HG02870 (cell line): ENCODE results near the gene CPEB4.

Experiments
- ATAC-seq: cut with Tn5 transposase; IDR thresholded peaks from one replicate; pipeline ENCODE4 v1.9.1; 2021; ENCODE audit warnings: mild to moderate bottlenecking, moderate library complexity; ENCODE audit not compliant: unreplicated experiment

The CPEB4 gene

GRCh38 chr5:173940269-173940668, 52.1 kb downstream of the CPEB4 start:
- no peak for ATAC-seq

GRCh38 chr5:173941102-173941501, 53.0 kb downstream of the CPEB4 start:
- ATAC-seq: no peak

GRCh38 chr5:173941758-173942401, 53.7 kb downstream of the CPEB4 start:
- ATAC-seq: no peak

GRCh38 chr5:173944511-173944910, 56.4 kb downstream of the CPEB4 start:
- ATAC-seq: no peak

GRCh38 chr5:173945160-173945559, 57.0 kb downstream of the CPEB4 start:
- no peak for ATAC-seq

- ATAC-seq: no peak
Observed at GRCh38 chr5:173946323-173946722, 58.2 kb downstream of the CPEB4 start.

- ATAC-seq: no peak
Observed at GRCh38 chr5:173950829-173951228, 62.7 kb downstream of the CPEB4 start.

- no peak for ATAC-seq
Observed at GRCh38 chr5:173953528-173954090, 65.5 kb downstream of the CPEB4 start.

GRCh38 chr5:173954671-173955521, 66.7 kb downstream of the CPEB4 start:
- ATAC-seq: no peak

GRCh38 chr5:173960986-173961385, 72.8 kb downstream of the CPEB4 start:
- no peak for ATAC-seq

- ATAC-seq: no peak
Observed at GRCh38 chr5:173961418-173961817, 73.3 kb downstream of the CPEB4 start.

- no peak for ATAC-seq
Observed at GRCh38 chr5:173962436-173962972, 74.4 kb downstream of the CPEB4 start.

GRCh38 chr5:173963182-173963838, 75.2 kb downstream of the CPEB4 start:
- no peak for ATAC-seq

GRCh38 chr5:173963867-173964441, 75.8 kb downstream of the CPEB4 start:
- no peak for ATAC-seq

GRCh38 chr5:173964506-173964905, 76.4 kb downstream of the CPEB4 start:
- ATAC-seq: no peak

- ATAC-seq: no peak
Observed at GRCh38 chr5:173967241-173967640, 79.1 kb downstream of the CPEB4 start.

GRCh38 chr5:173968154-173968797, 80.1 kb downstream of the CPEB4 start:
- no peak for ATAC-seq

GRCh38 chr5:173969167-173970049, 81.3 kb downstream of the CPEB4 start:
- ATAC-seq: no peak

- no peak for ATAC-seq
Observed at GRCh38 chr5:173970878-173971650, 82.9 kb downstream of the CPEB4 start.
